Measurements from ENCODE around the gene ARID5B.

DNA sequence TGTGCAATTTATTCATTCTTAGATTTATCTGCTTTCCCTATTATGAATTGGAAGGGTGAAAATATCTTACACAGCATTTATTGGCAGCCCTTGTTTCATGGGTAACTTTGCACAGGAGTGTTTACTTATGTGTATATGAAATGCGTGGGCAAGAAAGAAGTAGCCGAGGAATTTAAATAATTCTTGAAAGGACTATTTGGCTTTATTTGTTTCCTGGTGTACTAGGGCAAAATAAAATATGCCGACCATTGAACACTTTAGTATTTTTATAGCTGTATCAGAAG, 93.7 kb downstream of the ARID5B start:
- TF ChIP-seq POLR2A (IDR thresholded peaks at IDR 0.05; ENCODE audit: extremely low read depth, insufficient read length), result no peak
- TF ChIP-seq, protein P1, sequence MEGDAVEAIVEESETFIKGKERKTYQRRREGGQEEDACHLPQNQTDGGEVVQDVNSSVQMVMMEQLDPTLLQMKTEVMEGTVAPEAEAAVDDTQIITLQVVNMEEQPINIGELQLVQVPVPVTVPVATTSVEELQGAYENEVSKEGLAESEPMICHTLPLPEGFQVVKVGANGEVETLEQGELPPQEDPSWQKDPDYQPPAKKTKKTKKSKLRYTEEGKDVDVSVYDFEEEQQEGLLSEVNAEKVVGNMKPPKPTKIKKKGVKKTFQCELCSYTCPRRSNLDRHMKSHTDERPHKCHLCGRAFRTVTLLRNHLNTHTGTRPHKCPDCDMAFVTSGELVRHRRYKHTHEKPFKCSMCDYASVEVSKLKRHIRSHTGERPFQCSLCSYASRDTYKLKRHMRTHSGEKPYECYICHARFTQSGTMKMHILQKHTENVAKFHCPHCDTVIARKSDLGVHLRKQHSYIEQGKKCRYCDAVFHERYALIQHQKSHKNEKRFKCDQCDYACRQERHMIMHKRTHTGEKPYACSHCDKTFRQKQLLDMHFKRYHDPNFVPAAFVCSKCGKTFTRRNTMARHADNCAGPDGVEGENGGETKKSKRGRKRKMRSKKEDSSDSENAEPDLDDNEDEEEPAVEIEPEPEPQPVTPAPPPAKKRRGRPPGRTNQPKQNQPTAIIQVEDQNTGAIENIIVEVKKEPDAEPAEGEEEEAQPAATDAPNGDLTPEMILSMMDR (IDR thresholded peaks at IDR 0.05; ENCODE audit: low read depth, low read length), result no peak
- TF ChIP-seq MYC (IDR thresholded peaks at IDR 0.05; ENCODE audit: low read depth, low read length), result no peak
